Caco-2 (cell line): Measurements from ENCODE around the gene BIRC5. TPM values are rescaled to one million over a fixed set of nuclear protein-coding genes. Genes with fewer than 3 reads are reported as not detected.

Experiments used
- BruUV-seq: library from RNA; stranded (reverse); fragments of 400-500 nt; replicated peaks from 2 replicates; lab custom pipeline; 2021; lab: Mats Ljungman, UMichigan
- CTCF ChIA-PET: fragments of 300-600 bp; sonication (Branson Sonifier 250); formaldehyde crosslinking; loops from one replicate; lab custom pipeline; 2022; ENCODE audit warnings: antibody characterized with exemption; lab: Charles Lee
- POLR2A ChIA-PET: fragments of 300-600 bp; sonication (Branson Sonifier 250); formaldehyde crosslinking; loops from one replicate; lab custom pipeline; 2022; ENCODE audit warnings: antibody characterized with exemption; lab: Charles Lee
- DNase-seq, 2 experiments: peaks; one replicate each; pipeline versions ENCODE4 v3.0.0 to v3.0.0-alpha.2; 2020 to 2022
- H3K27me3 ChIP-seq: replicated peaks from 2 replicates; pipeline ENCODE4 v1.6.0; 2011; ENCODE audit warnings: low read length; ENCODE audit not compliant: control insufficient read depth, insufficient read depth
- H3K36me3 ChIP-seq: 2 replicates; pipeline ENCODE4 v1.5.1; 2011; ENCODE audit warnings: low read length; ENCODE audit not compliant: control insufficient read depth, insufficient read depth
- H3K4me1 ChIP-seq: fragments of 250-450 bp; sonication (Bioruptor Pico); 2 replicates; pipeline ENCODE4 v1.5.1; 2020; ENCODE audit warnings: mild to moderate bottlenecking
- H3K4me3 ChIP-seq: 2 replicates; pipeline ENCODE4 v1.5.1; 2011; ENCODE audit warnings: low read depth, mild to moderate bottlenecking, control low read depth, low read length
- H3K9me3 ChIP-seq: fragments of 250-450 bp; sonication (Bioruptor Pico); 2 replicates; pipeline ENCODE4 v1.5.1; 2020; ENCODE audit warnings: mild to moderate bottlenecking, moderate library complexity
- H3K27ac Mint-ChIP-seq: one replicate; pipeline ENCODE4 v1.8.0; 2022; ENCODE audit warnings: mixed read lengths; ENCODE audit not compliant: unreplicated experiment
- H3K27me3 Mint-ChIP-seq: one replicate; pipeline ENCODE4 v1.8.0; 2022; ENCODE audit warnings: mixed read lengths; ENCODE audit not compliant: insufficient read depth, unreplicated experiment
- H3K36me3 Mint-ChIP-seq: one replicate; pipeline ENCODE4 v1.8.0; 2022; ENCODE audit warnings: mild to moderate bottlenecking, mixed read lengths; ENCODE audit not compliant: insufficient read depth, unreplicated experiment
- H3K4me1 Mint-ChIP-seq: one replicate; pipeline ENCODE4 v1.8.0; 2022; ENCODE audit warnings: low read depth, mixed read lengths; ENCODE audit not compliant: unreplicated experiment
- H3K4me3 Mint-ChIP-seq: one replicate; pipeline ENCODE4 v1.8.0; 2022; ENCODE audit warnings: mild to moderate bottlenecking, moderate library complexity, mixed read lengths; ENCODE audit not compliant: unreplicated experiment
- H3K9me3 Mint-ChIP-seq: one replicate; pipeline ENCODE4 v1.8.0; 2022; ENCODE audit warnings: mixed read lengths; ENCODE audit not compliant: unreplicated experiment
- intact Hi-C: fragments of 100-400 bp; cut with micrococcal nuclease; formaldehyde crosslinking; loops from one replicate; pipeline ENCODE4 v1.10.0; 2022; ENCODE audit not compliant: unreplicated experiment
- total RNA-seq: library from RNA; stranded (reverse); gene quantifications from 2 replicates; pipeline ENCODE4 v1.2.3, GENCODE V29; 2022
- TF ChIP-seq, protein P1 (sequence below), 2 experiments: fragments of 200-600 bp in 1 of 2; IDR thresholded peaks; 1 replicate in 1 of 2; 2 replicates in 1 of 2; pipeline versions ENCODE4 v1.5.1 to v1.8.0; 2011 to 2022; ENCODE audit warnings: antibody characterized with exemption in 1 of 2, control low read depth in 1 of 2, inconsistent platforms in 1 of 2, low read depth in 1 of 2, low read length in 1 of 2, mild to moderate bottlenecking in 1 of 2, moderate library complexity in 1 of 2; ENCODE audit not compliant: insufficient read depth in 1 of 2, severe bottlenecking in 1 of 2, unreplicated experiment in 1 of 2

The BIRC5 gene
- total RNA-seq, 1 experiment from 2014 or later, result 88.8 TPM

DNA sequence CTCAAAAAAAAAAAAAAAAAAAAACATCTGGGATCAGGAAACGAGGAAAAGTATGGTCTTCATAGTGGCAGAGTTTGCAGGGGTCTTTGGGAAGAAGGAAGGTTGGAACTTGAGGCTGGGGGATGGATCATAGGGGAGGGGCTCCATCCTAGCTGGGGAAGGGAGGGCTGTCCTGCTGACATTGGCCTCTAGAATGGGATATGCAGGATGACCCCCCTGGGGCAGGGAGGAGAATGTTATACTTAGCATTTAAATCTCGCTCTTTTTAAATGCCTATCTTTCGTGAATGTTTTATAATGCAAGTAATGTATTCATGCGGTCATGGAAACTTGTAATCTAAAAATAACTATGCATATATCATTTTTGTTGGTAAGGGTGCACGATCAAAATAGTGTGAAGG lies 50.5 kb downstream of the BIRC5 start:
- ChIA-PET POLR2A (no interaction called here), CTCF (interaction anchor here (0.6 to 1.1 kb wide), 2 partner anchors 9 to 121 kb away, joined by 3 read pairs; no protein-coding TSS in a partner anchor)

DNA sequence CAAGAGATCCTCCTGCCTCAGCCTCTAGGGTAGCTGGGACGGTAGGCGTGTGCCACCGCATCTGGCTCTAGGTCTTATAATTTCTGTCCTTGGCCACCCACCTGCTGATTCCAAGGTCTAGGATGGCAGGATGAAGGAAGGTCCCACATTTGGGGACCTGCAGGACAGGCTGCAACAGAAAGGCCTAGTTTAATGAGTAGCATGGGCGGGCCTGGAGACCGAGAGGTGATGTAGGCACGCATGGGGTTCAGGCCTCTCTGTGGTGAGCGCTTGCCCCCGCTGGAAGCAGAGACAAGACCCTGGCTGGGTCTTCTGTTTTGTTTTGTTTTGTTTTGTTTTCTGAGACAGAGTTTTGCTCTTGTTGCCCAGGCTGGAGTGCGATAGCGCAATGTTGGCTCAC lies 51.1 kb downstream of the BIRC5 start:
- intact Hi-C loops, result no loop called here
- CTCF ChIA-PET, result interaction anchor here (0.6 to 1.1 kb wide), 2 partner anchors 9 to 122 kb away, joined by 3 read pairs; no protein-coding TSS in a partner anchor
- Histone ChIP-seq H3K27me3 (no peaks in the 10 kb centered on the region), H3K9me3 (no peaks in the 10 kb centered on the region), H3K4me1 (peaks cover 18% of the 10 kb centered on the region), H3K36me3 (no peaks in the 10 kb centered on the region), H3K4me3 (no peak overlapping the region)
- peaks cover 9% of the 10 kb centered on the region for H3K4me1 Mint-ChIP-seq
- TF ChIP-seq, protein P1, sequence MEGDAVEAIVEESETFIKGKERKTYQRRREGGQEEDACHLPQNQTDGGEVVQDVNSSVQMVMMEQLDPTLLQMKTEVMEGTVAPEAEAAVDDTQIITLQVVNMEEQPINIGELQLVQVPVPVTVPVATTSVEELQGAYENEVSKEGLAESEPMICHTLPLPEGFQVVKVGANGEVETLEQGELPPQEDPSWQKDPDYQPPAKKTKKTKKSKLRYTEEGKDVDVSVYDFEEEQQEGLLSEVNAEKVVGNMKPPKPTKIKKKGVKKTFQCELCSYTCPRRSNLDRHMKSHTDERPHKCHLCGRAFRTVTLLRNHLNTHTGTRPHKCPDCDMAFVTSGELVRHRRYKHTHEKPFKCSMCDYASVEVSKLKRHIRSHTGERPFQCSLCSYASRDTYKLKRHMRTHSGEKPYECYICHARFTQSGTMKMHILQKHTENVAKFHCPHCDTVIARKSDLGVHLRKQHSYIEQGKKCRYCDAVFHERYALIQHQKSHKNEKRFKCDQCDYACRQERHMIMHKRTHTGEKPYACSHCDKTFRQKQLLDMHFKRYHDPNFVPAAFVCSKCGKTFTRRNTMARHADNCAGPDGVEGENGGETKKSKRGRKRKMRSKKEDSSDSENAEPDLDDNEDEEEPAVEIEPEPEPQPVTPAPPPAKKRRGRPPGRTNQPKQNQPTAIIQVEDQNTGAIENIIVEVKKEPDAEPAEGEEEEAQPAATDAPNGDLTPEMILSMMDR (IDR thresholded peaks at IDR 0.05; ENCODE audit: insufficient read depth in 1 of 2, low read depth in 1 of 2, low read length in 1 of 2, severe bottlenecking in 1 of 2, unreplicated experiment in 1 of 2), result no peak
- no peak for DNase-seq
- no peaks in the 10 kb centered on the region for H3K9me3 Mint-ChIP-seq
- H3K36me3 Mint-ChIP-seq, result no peaks in the 10 kb centered on the region
- H3K27ac Mint-ChIP-seq, result no peak overlapping the region
- H3K4me3 Mint-ChIP-seq, result no peak overlapping the region
- no peaks in the 10 kb centered on the region for H3K27me3 Mint-ChIP-seq
- BruUV-seq, result no TSS peak
- POLR2A ChIA-PET, result no interaction called here

More for the DNA sequence above, 50.5 kb downstream of the BIRC5 start:
- DNase-seq, result no peak
- no peak overlapping the region for H3K27ac Mint-ChIP-seq
- no peaks in the 10 kb centered on the region for H3K36me3 Mint-ChIP-seq
- no peaks in the 10 kb centered on the region for H3K9me3 Mint-ChIP-seq
- H3K4me1 ChIP-seq, result peaks cover 13% of the 10 kb centered on the region
- peaks cover 7% of the 10 kb centered on the region for H3K4me1 Mint-ChIP-seq
- H3K4me3 ChIP-seq, result no peak overlapping the region
- H3K27me3 ChIP-seq, result no peaks in the 10 kb centered on the region
- H3K36me3 ChIP-seq, result no peaks in the 10 kb centered on the region
- TF ChIP-seq, protein P1 (IDR thresholded peaks at IDR 0.05; ENCODE audit: insufficient read depth in 1 of 2, low read depth in 1 of 2, low read length in 1 of 2, severe bottlenecking in 1 of 2, unreplicated experiment in 1 of 2), result no peak
- no peak overlapping the region for H3K4me3 Mint-ChIP-seq
- intact Hi-C loops, result no loop called here
- BruUV-seq, result no TSS peak
- H3K27me3 Mint-ChIP-seq, result no peaks in the 10 kb centered on the region
- H3K9me3 ChIP-seq, result no peaks in the 10 kb centered on the region

DNA sequence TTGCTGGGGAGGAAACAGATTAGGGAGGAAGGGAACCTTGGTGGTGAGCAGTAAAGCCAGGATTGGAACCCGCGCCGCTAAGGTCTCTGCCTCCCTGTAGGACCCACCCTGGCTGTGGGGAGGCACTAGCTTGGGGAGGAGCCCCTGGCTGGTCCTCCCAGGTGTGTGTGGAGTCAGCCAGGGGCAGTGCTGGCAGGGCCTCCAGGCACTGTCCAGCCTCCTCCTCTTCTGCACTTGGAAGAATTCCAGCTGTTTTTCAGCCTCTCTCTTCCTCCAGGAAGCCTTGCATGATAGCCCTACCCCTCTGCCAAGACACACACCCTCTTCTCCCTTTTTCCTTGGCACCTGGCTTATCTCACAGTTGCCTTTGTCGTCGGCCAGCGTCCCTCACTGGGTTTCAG lies 52.2 kb downstream of the BIRC5 start:
- CTCF ChIA-PET, result no interaction called here
- BruUV-seq, result no TSS peak
- Histone ChIP-seq H3K4me1 (peaks cover 29% of the 10 kb centered on the region), H3K27me3 (no peaks in the 10 kb centered on the region), H3K36me3 (no peaks in the 10 kb centered on the region), H3K4me3 (no peak overlapping the region), H3K9me3 (no peaks in the 10 kb centered on the region)
- Mint-ChIP-seq H3K9me3 (no peaks in the 10 kb centered on the region), H3K36me3 (no peaks in the 10 kb centered on the region), H3K4me1 (peaks cover 20% of the 10 kb centered on the region), H3K27me3 (no peaks in the 10 kb centered on the region), H3K4me3 (no peak overlapping the region), H3K27ac (no peak overlapping the region)
- no peak for DNase-seq
- intact Hi-C loops, result no loop called here
- POLR2A ChIA-PET, result no interaction called here
- TF ChIP-seq, protein P1 (IDR thresholded peaks at IDR 0.05; ENCODE audit: insufficient read depth in 1 of 2, low read depth in 1 of 2, low read length in 1 of 2, severe bottlenecking in 1 of 2, unreplicated experiment in 1 of 2), result no peak
